Keratinocyte (primary cell): ENCODE measurements around the gene PRKCE.

Source experiments
- CTCF ChIP-seq, 3 experiments: IDR thresholded peaks in 1 of 3; conservative IDR thresholded peaks in 1 of 3; optimal IDR thresholded peaks in 1 of 3; 2 replicates in 2 of 3; 3 replicates in 1 of 3; pipeline versions ENCODE3 to v1.5.1; 2011; ENCODE audit warnings: low read length in 3 of 3, mild to moderate bottlenecking in 3 of 3, moderate library complexity in 2 of 3, control low read depth in 1 of 3, inconsistent platforms in 1 of 3; ENCODE audit not compliant: insufficient read depth in 2 of 3; ENCODE audit errors: extremely low read depth in 1 of 3
- EZH2 ChIP-seq: IDR thresholded peaks from one replicate; pipeline ENCODE4 v1.6.1; 2012; ENCODE audit warnings: inconsistent platforms, mild to moderate bottlenecking, low read length, moderate library complexity

GRCh38 chr2:45974056-45974455 is 322.6 kb downstream of the PRKCE start:
- TF ChIP-seq CTCF (optimal IDR thresholded peaks at IDR 0.05 in 1 of 3, IDR thresholded peaks at IDR 0.05 in 1 of 3, conservative IDR thresholded peaks at IDR 0.05 in 1 of 3; ENCODE audit: extremely low read depth in 1 of 3, insufficient read depth in 2 of 3, low read length in 3 of 3) (no peak), EZH2 (no peak)
